GM10266 (cell line): ENCODE measurements around the gene GSTM3.
"Not testable (repeated sequence)": the region's sequence is repeated elsewhere in the genome, so short reads cannot be mapped to it uniquely, and the experiment has no call there.

Experiments
- DNase-seq: peaks from one replicate; pipeline ENCODE4 v3.0.0; 2012; ENCODE audit errors: extremely low spot score
- TF ChIP-seq, protein P1 (sequence below): IDR thresholded peaks from 2 replicates; pipeline ENCODE4 v1.5.1; 2012; ENCODE audit warnings: mild to moderate bottlenecking, low read depth; ENCODE audit not compliant: control insufficient read depth, insufficient read depth; ENCODE audit errors: missing control alignments

The GSTM3 gene

DNA sequence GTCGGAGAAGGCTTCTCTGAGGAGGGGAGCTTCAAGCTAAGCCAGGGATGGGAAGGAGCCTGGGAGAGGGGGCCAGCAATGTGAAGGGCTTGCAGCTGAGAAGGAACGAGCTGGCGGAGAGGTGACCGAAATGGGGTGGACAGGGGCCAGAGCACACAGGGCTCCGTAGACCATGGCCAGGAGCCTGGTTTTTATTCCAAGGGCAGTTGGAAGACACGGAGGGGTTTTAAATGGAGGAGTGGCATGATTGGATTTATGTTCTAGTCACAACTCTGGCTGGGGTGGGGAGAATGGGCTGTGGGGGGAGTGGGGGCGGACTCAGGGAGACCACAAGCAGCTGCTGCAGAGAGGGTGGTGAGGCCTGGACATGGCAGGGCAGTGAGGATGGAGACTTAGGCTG is 28.0 kb upstream of the GSTM3 start:
- TF ChIP-seq, protein P1, sequence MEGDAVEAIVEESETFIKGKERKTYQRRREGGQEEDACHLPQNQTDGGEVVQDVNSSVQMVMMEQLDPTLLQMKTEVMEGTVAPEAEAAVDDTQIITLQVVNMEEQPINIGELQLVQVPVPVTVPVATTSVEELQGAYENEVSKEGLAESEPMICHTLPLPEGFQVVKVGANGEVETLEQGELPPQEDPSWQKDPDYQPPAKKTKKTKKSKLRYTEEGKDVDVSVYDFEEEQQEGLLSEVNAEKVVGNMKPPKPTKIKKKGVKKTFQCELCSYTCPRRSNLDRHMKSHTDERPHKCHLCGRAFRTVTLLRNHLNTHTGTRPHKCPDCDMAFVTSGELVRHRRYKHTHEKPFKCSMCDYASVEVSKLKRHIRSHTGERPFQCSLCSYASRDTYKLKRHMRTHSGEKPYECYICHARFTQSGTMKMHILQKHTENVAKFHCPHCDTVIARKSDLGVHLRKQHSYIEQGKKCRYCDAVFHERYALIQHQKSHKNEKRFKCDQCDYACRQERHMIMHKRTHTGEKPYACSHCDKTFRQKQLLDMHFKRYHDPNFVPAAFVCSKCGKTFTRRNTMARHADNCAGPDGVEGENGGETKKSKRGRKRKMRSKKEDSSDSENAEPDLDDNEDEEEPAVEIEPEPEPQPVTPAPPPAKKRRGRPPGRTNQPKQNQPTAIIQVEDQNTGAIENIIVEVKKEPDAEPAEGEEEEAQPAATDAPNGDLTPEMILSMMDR = no peak
- no peak for DNase-seq

GRCh38 chr1:109768335-109768650 is 27.5 kb upstream of the GSTM3 start:
- DNase-seq = no peak
- TF ChIP-seq, protein P1 = no peak

DNA sequence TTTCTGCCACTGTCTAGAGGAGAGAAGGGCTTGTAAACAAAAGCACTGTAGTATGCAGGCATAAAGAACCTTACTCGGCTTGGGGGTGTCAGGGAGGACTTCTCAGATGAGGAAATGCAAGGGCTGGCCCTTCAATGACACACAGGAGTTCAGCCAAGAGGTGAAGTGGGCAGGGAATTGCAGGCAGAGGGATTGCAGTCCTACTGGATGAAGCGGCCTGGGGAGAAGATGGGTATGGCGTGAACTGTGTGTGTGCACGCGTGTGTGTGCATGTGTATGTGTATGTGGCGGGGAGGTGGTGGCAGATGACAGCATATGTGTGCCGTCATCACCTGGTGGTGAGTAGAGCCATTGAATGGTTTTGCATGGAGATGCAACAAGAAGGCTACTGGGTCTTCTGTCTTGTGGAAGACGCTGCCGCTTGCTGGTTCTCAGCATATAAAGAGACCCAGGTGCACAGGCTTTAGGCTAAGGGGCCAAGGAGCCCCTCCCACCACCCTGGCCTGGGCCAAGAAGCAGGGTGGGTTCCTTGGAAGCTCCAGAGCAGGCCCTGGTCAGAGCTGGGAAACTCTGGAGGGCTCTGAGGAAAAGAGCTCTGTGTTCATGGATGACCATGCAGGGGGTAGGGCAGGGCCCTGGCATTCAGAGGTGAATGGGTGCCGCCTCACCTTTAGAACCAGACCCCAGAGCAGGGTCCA is 26.9 kb upstream of the GSTM3 start:
- TF ChIP-seq, protein P1 = no peak
- no peak for DNase-seq

DNA sequence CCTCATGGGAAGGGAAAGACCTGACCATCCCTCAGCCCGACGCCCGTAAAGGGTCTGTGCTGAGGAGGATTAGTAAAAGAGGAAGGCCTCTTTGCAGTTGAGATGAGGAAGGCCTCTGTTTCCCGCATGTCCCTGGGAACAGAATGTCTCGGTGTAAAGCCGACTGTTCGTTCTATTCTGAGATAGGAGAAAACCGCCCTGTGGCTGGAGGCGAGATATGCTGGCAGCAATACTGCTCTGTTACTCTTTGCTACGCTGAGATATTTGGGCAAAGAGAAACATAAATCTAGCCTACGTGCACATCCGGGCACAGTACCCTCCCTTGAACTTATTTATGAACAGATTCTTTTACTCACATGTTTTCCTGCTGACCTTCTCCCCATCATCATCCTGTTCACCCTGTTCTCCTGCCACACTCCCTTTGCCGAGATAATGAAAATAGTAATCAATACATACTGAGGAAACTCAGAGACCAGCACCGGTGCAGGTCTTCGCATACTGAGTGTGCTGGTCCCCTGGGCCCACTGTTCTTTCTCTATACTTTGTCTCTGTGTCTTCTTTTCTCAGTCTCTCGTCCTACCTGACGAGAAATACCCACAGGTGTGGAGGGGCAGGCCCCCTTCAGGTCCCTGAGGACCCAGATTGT is 26.3 kb upstream of the GSTM3 start:
- not testable (repeated sequence) for DNase-seq

- DNase-seq = no peak
- TF ChIP-seq, protein P1 = no peak
These were observed 25.2 kb upstream of the GSTM3 start for GRCh38 chr1:109765896-109766615.

GRCh38 chr1:109765483-109765815 is 24.6 kb upstream of the GSTM3 start:
- TF ChIP-seq, protein P1 = no peak
- no peak for DNase-seq

DNA sequence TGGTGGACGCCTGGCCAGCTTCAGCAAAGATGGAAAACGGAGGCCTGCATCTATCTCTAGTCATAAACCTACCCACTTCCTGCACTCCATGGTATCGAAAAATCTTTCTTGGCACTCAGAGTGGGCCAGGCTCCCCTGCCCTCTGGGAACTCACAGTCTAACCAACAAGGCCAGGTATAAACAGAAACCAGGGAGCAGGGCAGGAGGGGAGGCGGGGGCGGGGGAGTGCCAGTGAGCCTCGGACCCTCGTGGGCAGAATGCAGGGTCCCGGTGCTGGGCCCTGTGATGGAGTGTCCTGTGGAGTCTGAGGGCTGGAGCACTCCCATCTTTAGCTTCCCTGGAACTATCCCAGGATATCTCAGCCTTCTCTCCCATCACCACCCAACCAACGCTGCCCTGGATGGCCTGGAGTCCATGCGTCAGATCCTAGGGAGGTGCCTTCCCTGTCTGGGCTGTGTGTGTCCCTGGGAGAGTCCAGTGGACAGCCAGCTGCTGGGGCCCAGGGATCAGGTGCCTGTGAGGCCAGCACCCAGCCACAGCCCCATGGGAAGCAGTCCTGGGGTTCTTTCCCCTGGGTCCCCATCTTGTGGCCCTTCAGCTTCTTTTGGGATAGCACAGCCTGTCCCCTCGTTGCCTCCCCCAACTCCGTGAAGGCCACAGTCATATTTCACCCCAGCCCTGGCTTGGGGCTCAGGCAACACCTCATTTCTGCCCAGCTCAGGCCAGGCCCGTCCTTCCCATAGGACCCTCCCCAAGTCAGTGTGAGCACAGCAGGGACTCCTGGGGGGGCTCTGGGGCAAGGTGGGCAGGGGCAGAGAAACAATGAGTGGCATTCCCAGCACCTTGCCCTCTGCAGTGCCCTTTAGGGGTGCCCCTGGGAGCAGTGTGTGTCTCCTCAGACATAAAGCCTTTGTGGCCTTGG is 24.0 kb upstream of the GSTM3 start:
- DNase-seq = no peak

More for the DNA sequence above, 24.0 kb upstream of the GSTM3 start:
- TF ChIP-seq, protein P1 = no peak
